HG03378 (cell line): ENCODE measurements around the gene MIEF2.
"Not testable (repeated sequence)": the region's sequence is repeated elsewhere in the genome, so short reads cannot be mapped to it uniquely, and the experiment has no call there.

ENCODE experiments used
- ATAC-seq: cut with Tn5 transposase; IDR thresholded peaks from one replicate; pipeline ENCODE4 v1.9.1; 2021; ENCODE audit warnings: mild to moderate bottlenecking, moderate library complexity; ENCODE audit not compliant: unreplicated experiment

MIEF2 gene, protein sequence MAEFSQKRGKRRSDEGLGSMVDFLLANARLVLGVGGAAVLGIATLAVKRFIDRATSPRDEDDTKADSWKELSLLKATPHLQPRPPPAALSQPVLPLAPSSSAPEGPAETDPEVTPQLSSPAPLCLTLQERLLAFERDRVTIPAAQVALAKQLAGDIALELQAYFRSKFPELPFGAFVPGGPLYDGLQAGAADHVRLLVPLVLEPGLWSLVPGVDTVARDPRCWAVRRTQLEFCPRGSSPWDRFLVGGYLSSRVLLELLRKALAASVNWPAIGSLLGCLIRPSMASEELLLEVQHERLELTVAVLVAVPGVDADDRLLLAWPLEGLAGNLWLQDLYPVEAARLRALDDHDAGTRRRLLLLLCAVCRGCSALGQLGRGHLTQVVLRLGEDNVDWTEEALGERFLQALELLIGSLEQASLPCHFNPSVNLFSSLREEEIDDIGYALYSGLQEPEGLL

GRCh38 chr17:18260332-18261145 is at the start of gene MIEF2:
Gene MIEF2 (plus strand): TSS chr17:18260662. CDS start chr17:18262721, 2,059 bp downstream.
- peak; percentile 72 for ATAC-seq

GRCh38 chr17:18213666-18214270 is 46.7 kb upstream of the MIEF2 start:
- ATAC-seq = no peak

DNA sequence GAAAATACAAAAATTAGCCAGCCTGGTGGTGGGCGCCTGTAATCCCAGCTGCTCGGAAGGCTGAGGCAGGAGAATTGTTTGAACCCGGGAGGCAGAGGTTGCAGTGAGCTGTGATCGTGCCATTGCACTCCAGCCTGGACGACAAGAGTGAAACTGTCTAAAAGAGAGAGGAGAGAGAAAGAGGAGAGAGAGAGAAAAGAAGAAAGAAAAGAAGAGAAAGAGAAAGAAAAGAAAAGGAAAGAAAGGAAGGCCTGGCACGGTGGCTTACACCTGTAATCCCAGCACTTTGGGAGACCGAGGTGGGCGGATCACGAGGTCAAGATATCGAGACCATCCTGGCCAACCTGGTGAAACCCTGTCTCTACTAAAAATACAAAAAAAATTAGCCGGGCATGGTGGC is 43.6 kb upstream of the MIEF2 start:
- not testable (repeated sequence) for ATAC-seq

GRCh38 chr17:18217412-18218015 is 42.9 kb upstream of the MIEF2 start:
- no peak for ATAC-seq

- ATAC-seq = no peak
These were observed 41.6 kb upstream of the MIEF2 start for GRCh38 chr17:18218756-18219415.

DNA sequence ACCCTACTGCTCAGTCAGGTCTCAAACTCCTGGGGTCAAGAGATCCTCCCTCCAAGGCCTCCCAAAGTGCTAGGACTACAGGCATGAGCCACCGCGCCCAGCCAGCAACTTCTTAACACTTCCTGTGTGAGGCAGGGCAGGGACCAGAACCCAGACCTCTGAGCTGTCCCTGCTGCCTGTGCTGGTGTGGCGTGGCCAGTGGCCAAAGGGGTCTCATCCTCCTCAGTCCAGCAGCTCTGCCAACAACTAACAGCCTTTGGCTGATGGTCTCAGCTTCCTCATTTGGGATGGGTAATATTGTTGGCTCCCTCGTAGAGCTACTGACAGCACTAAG is 36.4 kb upstream of the MIEF2 start:
- no peak for ATAC-seq

DNA sequence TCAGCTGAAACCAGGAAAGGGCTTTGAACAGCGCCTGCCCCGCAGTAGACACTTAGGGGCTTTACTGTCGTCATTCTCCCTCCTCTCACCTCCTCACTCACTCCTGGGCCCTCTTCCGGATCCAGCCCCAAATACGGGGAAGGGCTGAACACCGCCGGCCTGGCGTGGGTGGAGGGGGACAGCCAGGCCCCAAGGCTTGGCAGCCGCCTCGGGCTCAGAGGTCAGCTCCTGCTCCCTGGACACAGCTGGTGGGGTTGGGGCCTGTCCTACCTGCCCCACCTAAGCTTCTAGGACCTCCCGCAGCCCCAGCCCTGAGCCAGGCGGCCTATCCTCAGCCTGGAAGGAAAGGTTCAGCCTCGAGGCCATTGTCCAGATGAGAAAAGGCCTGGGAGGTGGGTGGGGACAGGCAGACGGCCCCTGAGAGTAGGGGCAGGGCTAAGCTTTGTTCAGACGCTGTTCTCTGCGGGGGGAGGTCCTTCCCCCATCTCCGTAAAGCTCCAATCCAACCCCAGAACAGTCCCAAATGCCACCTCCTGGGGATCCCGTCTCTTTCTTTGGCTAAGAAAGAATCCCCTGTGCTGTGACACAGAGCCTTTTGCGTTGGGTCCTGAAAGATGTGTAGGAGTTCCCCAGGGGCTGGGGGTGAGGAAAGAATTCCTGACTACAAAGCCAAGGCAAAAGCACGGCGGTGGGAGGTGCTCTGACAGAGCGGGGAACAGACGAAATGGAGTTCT is 35.9 kb upstream of the MIEF2 start:
- no peak for ATAC-seq

DNA sequence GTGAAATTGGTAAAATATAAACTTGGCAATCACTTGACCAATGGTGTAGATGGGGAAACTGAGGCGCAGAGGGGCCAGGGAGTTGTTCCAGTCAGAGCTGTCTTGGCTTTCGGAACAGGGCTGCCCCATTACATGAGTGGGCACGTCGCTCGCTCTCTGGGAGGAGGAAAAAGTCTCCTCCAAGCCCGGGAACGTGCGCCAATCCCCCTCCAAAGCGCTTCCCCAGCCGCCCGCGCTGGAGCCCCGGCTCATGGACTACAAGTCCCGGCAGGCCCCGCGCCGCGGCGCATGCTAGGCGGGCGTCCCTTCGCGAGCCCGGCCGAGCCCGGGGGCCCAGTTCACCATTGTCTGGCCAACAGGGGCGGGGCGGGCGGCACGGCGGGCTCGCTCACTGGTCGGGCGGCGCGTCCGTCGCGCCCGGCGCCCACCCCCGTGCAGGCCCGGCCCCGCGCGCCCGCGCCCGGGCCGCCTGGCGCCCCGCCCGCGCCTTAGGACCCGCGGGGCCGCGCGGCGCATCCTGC is 35.3 kb upstream of the MIEF2 start, which contains the start of gene LLGL1:
LLGL1 (plus strand) TSS at position 515 of the 521 bp plus-strand sequence. CDS start 48 bp downstream, outside the sequence.
- no peak for ATAC-seq

GRCh38 chr17:18225642-18226283 is 34.7 kb upstream of the MIEF2 start:
- no peak for ATAC-seq

DNA sequence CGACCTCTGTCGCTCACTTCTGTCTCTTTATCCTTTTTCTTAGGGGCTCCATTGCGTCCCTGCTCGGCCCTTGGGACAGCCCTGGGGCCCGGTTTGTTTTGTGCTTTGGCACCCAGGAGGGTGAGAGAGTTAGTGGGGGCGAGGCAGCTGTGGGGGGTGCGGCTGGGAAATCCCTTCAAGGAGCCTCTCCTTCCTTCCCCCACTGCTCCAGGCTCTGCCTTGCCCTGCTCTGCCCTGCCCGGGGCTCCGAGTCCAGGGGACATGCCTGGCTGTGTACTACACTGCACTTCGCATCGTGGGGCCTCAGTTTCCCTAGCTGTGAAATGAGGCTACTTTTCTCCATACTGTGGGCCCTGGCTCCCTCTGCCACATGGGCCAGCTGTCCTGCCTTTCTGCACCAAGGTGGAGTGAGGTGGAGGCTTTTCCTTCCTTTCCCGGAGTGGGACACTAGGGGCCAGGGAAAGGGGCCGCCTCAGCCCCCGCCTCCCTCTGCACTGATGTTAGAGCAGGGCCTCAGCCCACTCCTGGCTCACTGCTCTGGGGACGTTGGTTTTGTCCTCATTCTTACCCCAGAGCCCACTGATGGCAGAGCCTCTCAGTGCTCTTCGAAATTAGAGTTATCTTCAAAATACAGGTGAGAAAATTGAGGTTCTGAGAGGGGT is 34.0 kb upstream of the MIEF2 start:
- ATAC-seq = no peak

GRCh38 chr17:18227635-18228034 is 32.8 kb upstream of the MIEF2 start:
- ATAC-seq = no peak

DNA sequence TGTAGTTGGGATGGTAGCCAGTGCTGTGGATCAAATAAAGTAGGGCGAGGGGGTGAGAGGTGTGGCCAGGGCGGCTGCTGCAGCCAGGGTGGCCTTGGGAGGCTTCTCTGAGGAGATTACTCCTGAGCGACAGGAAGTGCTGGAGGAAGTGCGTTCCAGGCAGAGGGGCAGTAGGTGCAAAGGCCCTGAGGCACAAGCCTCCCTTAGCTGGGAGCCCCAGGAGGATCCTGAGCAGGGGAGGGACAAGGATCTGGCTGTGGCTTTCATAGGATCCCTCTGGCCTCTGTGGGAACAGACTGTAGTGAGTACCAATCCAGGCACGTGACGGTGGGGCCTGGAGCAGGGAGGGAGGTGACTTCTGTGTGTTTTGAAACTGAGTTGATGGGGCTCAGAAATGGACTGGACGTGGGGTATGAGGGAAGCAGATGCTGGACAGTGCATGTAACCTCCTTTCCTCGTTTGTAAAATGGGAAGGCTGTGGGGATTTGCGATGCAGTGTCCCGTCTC is 32.2 kb upstream of the MIEF2 start:
- ATAC-seq = no peak

DNA sequence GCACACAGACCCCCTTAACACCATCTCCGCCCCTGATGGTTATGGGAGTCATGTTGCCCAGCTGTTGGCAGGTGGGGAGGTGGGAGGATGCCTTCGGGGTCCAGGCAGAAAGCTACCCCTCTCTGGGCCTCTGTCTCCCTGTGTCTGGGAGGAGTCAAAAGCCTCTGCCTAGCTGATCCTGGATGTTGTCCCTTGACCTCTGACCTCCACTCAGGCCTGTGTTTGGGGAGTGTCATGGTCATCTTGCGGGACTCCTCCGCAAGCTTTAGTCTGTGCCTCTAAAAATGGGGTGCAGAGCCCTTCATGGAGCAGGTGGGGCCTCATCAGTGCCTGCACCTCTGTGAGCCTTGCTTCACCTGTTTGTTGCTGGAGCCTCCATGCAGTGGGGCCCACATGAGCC is 31.2 kb upstream of the MIEF2 start:
- ATAC-seq = no peak

- ATAC-seq = no peak
These were observed 30.7 kb upstream of the MIEF2 start for GRCh38 chr17:18229771-18230170.

GRCh38 chr17:18230288-18231141 is 29.9 kb upstream of the MIEF2 start:
- ATAC-seq = no peak

GRCh38 chr17:18231164-18231563 is 29.3 kb upstream of the MIEF2 start:
- ATAC-seq = no peak

DNA sequence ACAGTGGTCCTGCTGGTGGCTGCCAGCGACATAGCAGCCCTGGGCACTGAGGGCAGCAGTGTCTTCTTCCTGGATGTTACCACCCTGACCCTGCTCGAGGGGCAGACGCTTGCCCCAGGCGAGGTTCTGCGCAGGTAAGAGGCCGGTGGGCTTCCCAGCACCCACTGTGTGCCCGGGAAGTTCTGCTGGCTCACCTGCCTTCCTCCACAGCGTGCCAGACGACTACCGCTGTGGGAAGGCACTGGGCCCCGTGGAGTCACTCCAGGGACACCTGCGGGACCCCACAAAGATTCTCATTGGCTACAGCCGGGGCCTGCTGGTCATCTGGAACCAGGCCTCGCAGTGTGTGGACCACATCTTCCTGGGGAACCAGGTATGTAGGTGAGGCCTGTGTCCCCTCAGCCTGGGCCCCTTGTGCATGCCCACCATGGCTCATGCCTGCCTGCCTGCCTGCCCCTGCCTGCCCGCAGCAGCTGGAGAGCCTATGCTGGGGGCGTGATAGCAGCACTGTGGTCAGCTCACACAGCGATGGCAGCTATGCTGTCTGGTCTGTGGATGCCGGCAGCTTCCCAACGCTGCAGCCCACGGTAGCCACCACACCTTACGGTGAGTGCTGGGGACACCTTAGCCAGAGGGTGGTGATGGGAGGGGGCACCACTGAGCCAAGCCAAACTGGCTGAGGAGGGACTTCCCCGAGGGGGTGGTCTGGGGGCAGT is 26.5 kb upstream of the MIEF2 start:
- no peak for ATAC-seq
